ENCODE results near the gene MISP3. TPM values are rescaled to one million over a fixed set of nuclear protein-coding genes. Genes with fewer than 3 reads are reported as not detected.

MISP3 gene
- total and polyA plus RNA-seq, 2 of the 8 experiments (the other 6 are each of a cell fraction or from before 2014, with no cell fraction given), result 0.74 to 1.4 TPM

DNA sequence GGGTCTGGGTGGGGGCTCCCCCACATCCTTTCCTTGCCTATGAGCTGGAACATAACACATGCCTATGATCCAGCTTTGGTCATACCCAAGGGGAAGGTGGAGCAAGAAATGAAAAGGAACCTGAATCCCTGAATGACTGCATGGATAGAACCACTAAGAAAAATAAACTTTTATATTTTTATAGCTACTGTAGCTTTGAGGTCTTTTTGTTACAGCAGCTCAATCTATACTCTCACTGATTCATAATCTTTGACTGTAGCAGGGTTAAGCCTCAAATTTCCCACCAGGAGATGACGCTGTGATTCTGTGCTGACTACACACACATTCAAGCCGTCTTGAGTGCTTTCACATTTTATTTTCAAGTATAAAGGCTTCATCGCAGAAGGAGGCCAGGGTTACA lies 19.6 kb upstream of the MISP3 start (continued):
- TF ChIP-seq POU5F1 (IDR thresholded peaks at IDR 0.05; ENCODE audit: low read depth, low read length), result no peak
- no peak for TF ChIP-seq RAD21 (IDR thresholded peaks at IDR 0.05 in 1 of 2, conservative IDR thresholded peaks at IDR 0.05 in 1 of 2; ENCODE audit: low read depth in 2 of 2, low read length in 2 of 2)
- TF ChIP-seq CTCF (IDR thresholded peaks at IDR 0.05; ENCODE audit: control extremely low read depth in 1 of 3, insufficient read depth in 1 of 3, low read depth in 1 of 3, low read length in 3 of 3), result no peak
